ENCODE results near the gene CPM. TPM values are rescaled to one million over a fixed set of nuclear protein-coding genes. Genes with fewer than 3 reads are reported as not detected.

The CPM gene
- polyA plus RNA-seq, 1 experiment, result 5.4 TPM

DNA sequence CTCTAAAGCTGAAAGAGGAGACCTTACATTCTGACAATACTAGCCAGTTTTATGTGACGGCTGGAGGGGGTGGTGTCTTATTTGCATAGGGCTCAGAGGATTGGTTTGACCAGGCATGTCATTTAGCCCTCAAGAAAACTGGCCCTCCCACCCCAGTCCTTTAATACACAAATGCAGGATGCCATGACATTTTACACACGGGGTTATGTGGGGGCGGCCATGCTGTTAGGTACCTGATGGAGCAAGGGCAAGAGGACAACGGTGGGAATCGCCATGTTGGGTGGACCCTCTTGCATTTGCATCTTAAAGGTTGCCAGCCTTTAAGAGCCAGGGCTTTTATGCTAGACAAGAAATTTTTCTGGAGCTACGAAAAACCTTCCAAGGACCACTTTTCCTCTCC is 101.7 kb downstream of the CPM start:
- DNase-seq (ENCODE audit: low read depth, low spot score), result no peak
- H3K27ac ChIP-seq (ENCODE audit: low read depth, low read length), result peak overlapping the region; percentile 11
- TF ChIP-seq, protein P1, sequence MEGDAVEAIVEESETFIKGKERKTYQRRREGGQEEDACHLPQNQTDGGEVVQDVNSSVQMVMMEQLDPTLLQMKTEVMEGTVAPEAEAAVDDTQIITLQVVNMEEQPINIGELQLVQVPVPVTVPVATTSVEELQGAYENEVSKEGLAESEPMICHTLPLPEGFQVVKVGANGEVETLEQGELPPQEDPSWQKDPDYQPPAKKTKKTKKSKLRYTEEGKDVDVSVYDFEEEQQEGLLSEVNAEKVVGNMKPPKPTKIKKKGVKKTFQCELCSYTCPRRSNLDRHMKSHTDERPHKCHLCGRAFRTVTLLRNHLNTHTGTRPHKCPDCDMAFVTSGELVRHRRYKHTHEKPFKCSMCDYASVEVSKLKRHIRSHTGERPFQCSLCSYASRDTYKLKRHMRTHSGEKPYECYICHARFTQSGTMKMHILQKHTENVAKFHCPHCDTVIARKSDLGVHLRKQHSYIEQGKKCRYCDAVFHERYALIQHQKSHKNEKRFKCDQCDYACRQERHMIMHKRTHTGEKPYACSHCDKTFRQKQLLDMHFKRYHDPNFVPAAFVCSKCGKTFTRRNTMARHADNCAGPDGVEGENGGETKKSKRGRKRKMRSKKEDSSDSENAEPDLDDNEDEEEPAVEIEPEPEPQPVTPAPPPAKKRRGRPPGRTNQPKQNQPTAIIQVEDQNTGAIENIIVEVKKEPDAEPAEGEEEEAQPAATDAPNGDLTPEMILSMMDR (IDR thresholded peaks at IDR 0.05; ENCODE audit: low read depth, low read length), result no peak
- CTCF ChIA-PET, result interaction anchor here (0.6 to 4.0 kb wide), 7 partner anchors 13 to 423 kb away, joined by 3 to 110 read pairs (median 12); no protein-coding TSS in a partner anchor
- POLR2A ChIA-PET, result interaction anchor here (1.4 kb wide), 1 partner anchor 11 kb away, joined by 4 read pairs; no protein-coding TSS in a partner anchor
- no peaks in the 10 kb centered on the region for H3K27me3 ChIP-seq (ENCODE audit: control insufficient read depth, insufficient read depth, low read length)
- H3K9me3 ChIP-seq (ENCODE audit: control insufficient read depth, insufficient read depth, low read length), result no peaks in the 10 kb centered on the region
- H3K4me3 ChIP-seq (ENCODE audit: low read depth, low read length), result no peak overlapping the region

DNA sequence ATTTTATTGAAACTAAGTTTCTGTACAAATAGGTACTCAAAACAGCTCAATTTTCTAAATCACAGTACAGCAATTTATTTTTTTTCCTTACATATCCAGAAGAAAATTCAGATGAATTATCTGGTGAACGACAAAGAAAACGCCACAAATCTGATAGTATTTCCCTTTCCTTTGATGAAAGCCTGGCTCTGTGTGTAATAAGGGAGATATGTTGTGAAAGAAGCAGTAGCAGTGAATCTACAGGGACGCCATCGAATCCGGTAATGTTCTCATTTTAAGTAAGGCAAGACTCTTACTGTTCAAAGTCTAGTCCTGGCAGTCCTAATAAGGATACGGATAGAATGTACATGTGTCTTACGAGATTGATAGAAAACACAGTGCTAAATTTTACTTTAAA is 104.3 kb downstream of the CPM start:
- ChIA-PET CTCF (interaction anchor here (1.0 to 4.0 kb wide), 4 partner anchors 12 to 243 kb away, joined by 3 to 110 read pairs (median 3); no protein-coding TSS in a partner anchor), POLR2A (interaction anchor here (0.6 kb wide), 1 partner anchor 8 kb away, joined by 4 read pairs; no protein-coding TSS in a partner anchor)
- Histone ChIP-seq H3K9me3 (ENCODE audit: control insufficient read depth, insufficient read depth, low read length) (no peaks in the 10 kb centered on the region), H3K27me3 (ENCODE audit: control insufficient read depth, insufficient read depth, low read length) (no peaks in the 10 kb centered on the region), H3K4me3 (ENCODE audit: low read depth, low read length) (no peak overlapping the region), H3K27ac (ENCODE audit: low read depth, low read length) (no peak overlapping the region)
- TF ChIP-seq, protein P1 (IDR thresholded peaks at IDR 0.05; ENCODE audit: low read depth, low read length), result no peak
- no peak for DNase-seq (ENCODE audit: low read depth, low spot score)

DNA sequence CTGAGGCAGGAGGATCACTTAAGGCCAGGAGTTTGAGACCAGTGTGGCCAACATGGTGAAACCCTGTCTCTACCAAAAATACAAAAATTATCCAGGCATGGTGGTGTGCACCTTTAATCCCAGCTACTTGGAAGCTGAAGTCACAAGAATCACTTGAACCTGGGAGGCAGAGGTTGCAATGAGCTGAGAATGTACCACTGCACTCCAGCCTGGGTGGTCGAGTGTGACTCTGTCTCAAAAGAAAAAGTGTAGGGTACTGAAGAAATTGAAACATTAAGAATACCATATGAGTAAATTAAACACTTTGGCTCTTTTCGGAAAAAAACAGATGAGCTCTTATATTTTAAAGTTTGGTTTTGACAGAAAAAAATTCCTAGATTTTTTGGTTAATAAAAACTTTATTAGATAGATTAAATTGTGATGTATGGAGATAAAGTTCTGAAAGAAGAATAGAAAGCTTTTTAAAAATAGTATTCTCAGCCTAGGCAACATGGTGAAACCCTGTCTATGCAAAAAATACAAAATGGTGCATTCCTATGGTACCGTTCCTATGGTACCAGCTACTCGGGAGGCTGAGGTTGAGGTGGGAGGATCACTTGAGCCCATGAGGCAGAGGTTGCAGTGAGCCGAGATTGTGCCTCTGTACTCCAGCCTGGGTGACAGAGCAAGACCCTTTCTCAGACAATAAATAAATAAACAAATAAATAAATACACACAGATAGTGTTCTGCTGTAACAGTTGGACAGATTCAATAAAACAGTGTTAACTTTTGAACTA is 104.9 kb downstream of the CPM start:
- Histone ChIP-seq H3K27me3 (ENCODE audit: control insufficient read depth, insufficient read depth, low read length) (no peaks in the 10 kb centered on the region), H3K4me3 (ENCODE audit: low read depth, low read length) (no peak overlapping the region), H3K27ac (ENCODE audit: low read depth, low read length) (no peak overlapping the region), H3K9me3 (ENCODE audit: control insufficient read depth, insufficient read depth, low read length) (no peaks in the 10 kb centered on the region)
- ChIA-PET CTCF (interaction anchor here (0.8 to 4.0 kb wide), 5 partner anchors 11 to 427 kb away, joined by 3 to 110 read pairs (median 3); no protein-coding TSS in a partner anchor), POLR2A (interaction anchor here (0.6 kb wide), 1 partner anchor 8 kb away, joined by 4 read pairs; no protein-coding TSS in a partner anchor)
- TF ChIP-seq, protein P1 (IDR thresholded peaks at IDR 0.05; ENCODE audit: low read depth, low read length), result no peak
- no peak for DNase-seq (ENCODE audit: low read depth, low spot score)

DNA sequence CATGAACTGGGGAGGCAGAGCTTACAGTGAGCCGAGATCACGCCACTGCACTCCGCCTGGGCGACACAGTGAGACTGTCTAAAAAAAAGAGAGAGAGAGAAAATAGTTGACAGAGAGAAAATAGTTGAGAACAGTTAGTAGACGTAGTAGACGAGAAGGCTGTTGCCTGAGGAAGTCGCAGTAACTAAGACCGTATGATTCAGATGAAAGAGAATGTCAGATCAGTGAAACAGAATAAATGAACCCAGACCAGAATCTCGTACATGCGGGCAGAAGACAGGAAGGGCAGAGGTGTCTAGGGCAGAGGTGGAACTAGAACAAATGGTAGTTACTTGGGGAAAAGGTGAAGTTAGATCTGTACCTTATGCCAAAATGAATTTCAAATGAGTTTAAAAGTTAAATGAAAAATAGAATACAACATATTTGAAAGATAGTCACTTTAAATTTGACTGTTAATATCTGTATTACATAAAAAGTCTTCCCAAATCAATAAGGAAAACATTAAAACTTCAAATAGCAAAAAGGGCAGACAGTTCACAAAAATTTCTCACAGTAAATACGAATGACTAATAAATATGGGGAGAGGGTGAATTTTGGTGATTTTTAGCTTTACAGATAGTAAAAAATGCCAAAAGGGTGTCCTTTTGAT is 107.3 kb downstream of the CPM start:
- no peak overlapping the region for H3K27ac ChIP-seq (ENCODE audit: low read depth, low read length)
- CTCF ChIA-PET, result no interaction called here

More for the DNA sequence above, 107.3 kb downstream of the CPM start:
- POLR2A ChIA-PET, result interaction anchor here (0.7 kb wide), 1 partner anchor 10 kb away, joined by 5 read pairs; no protein-coding TSS in a partner anchor
- TF ChIP-seq, protein P1 (IDR thresholded peaks at IDR 0.05; ENCODE audit: low read depth, low read length), result no peak
- Histone ChIP-seq H3K27me3 (ENCODE audit: control insufficient read depth, insufficient read depth, low read length) (no peaks in the 10 kb centered on the region), H3K9me3 (ENCODE audit: control insufficient read depth, insufficient read depth, low read length) (no peaks in the 10 kb centered on the region), H3K4me3 (ENCODE audit: low read depth, low read length) (no peak overlapping the region)
- DNase-seq (ENCODE audit: low read depth, low spot score), result no peak
